A204.1 (cell line): Measurements from ENCODE around the gene GRIN3A.
"Not testable (repeated sequence)": the region's sequence is repeated elsewhere in the genome, so short reads cannot be mapped to it uniquely, and the experiment has no call there.

Experiments
- FAIRE-seq: peaks from 2 replicates; lab custom pipeline; 2012; peaks lifted over from hg19 to GRCh38; lab: Jason Lieb, UNC

The GRIN3A gene

GRCh38 chr9:101632611-101633010, 105.8 kb downstream of the GRIN3A start:
- FAIRE-seq: no peak

DNA sequence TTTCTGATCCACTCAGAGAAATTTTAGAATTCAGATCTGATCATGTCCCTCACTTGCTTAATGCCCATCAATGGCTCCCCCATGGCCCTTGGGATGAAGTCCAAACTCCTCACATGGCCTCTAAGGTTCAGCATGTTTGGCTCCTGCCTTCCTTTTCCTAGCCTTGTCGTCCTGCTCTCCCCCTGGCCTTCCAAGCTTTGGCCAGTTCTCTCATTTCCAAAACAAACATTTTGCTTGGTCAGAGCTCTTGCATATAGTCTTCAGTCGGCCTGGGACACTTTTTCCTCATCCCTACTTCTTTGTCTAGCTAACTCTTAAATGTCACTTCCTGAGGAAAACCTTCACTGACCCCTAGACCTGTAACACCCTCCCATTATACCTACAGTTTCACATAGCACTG, 106.6 kb downstream of the GRIN3A start:
- no peak for FAIRE-seq

DNA sequence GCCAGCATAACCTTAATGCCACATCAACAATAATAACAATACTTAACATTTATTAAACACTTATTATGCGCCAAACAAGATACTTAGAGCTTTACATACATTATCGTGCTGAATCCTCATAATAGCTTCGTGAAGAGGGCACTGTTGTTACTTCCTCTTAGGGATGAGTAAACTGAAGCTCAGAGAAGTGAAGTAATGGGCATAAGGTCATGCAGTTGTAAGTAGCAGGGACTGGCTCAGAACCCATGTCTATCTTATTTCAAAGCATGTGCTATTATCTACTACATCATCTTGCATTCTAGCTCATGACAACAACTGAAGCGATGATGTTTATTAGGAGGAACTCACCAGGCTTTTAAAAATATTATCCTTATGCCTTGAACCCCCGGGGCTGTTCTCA, 108.8 kb downstream of the GRIN3A start:
- FAIRE-seq: no peak

- FAIRE-seq: no peak
Measured at GRCh38 chr9:101628173-101628572, 110.3 kb downstream of the GRIN3A start.

DNA sequence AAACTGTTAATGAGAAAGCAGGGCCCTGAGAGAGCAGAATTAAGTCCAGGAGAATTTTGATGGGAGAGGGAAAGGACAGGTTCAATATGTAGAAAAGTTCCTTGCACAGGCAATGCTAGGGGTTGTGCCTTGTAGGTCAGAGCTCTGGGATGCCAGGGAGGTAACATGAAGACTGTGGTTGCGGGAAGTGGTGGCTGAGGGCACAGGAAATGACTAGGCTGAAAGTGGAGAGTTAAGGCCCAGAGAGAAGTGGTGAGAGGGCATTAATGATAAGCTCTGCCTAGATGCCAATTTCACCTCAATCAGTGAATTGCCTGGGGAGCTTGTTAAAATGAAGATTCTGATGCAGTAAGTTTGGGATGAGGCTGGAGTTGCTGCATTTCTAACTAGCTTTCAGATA, 112.2 kb downstream of the GRIN3A start:
- FAIRE-seq: no peak

DNA sequence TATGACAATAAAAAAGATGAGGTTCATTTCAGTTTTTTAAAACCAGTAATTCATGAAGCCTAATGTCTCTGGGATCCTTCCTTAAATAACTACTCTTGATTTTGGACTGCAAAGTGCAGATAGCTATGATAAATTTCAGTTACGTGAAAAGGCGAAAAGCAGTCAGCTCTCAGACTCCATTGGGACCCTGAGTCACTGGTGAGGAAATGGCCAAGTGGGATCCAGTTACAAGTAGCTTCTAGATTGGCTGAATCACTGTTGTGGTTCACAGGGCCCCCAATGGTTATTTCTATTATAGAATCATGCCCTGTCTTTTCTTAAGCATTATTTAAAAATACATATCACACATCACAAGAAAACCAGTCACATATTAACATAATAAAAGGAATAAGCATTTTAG, 112.6 kb downstream of the GRIN3A start:
- FAIRE-seq: no peak

DNA sequence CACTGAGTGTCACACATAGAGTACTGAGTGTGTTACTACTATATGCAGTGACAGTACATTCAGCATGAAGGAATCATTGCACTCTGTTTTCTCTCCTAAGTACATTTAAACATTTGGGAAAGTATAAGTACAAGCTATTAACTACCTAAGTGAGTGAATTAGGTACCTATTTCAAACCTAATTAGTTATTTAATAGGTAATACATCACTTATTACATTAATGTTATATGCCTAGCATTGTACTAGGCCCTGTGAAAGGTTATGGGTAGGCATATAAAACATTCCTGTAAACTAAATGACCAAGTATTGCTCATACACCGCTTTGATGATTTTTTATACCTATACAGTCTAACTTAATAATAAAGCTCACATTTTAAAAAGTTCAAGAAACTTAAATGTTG, 118.0 kb downstream of the GRIN3A start:
- FAIRE-seq: no peak

GRCh38 chr9:101618698-101619097, 119.7 kb downstream of the GRIN3A start:
- no peak for FAIRE-seq

DNA sequence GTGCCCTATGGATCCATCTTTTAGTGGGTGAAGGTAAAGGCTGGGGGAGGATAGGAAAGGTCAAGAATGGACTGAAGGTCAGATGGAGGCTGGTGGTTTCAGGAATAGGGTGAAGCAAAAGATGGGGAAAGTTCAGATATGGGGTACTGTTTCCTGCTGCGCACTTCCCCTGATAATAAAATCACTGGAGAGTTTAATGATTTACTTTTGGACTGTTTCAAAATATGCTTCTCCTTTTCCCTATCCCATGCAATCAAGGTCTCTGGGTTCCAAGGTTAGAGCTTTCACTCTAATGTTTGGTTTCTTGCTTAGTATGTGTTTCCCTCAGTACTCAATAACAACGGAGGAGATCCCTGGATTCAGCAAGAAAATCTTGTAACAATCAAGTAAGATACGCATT, 132.9 kb downstream of the GRIN3A start:
- FAIRE-seq: no peak

- no peak for FAIRE-seq
Measured at GRCh38 chr9:101604296-101604695, 134.2 kb downstream of the GRIN3A start.

DNA sequence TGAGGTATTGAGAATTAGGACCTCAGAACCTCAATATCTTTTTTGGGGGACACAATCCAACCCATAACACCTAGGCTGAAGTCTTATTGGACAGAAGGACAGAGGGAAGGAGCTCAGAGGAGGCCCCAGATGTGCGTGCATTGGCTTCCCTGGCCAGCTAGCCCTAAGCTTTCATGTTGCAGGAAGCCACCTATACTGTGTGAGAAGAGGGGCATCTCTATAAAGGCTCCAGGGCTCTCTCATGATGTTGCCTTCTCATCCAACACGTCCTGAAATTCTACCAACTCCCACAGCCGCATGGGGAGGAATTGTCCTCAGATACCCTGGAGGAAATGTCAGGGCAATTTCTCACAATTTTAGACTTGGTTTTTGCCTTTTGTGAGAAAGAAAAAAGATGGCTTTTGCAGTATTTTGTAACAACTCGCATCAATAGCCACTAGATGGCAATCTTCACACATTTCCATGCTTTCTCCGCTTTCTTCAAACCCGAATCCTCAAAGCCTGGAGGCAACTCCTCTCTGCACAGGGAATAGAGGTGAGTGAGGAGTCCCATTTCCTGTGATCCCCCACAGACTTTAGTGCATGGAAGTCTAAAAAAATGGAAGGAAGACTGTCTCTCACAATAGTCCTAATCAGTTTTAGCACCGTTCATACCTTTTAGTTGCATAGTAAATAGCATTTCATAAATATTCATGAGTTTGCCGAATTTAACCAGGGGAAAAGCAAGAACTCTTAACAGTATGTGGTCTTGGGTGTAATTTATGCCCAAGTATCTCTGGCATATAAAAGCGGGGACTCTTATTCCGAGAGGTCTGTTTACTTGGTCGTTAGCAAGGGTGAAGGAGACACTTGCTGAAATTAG, 136.3 kb downstream of the GRIN3A start:
- peak; percentile 83 for FAIRE-seq

DNA sequence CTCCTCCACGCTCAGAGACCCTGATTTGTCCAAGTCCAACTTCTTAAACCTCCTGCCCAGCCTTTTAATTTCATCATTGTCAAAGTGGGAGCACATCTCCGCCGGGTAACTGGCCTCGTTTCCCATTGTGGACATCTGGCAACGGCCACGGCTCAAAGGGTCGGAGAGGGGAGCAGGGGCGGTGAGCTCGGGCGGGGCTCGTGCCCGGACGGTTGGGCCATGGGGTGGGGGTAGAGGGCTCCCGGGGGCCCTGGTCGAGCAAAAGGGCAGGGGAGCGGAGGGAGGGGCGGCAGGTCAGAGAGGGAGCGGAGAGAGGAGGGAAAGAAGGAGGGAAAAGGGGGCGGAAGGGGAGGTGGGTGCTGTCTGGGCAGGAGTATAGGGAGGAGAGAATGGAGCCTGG, 143.7 kb downstream of the GRIN3A start, which contains the start of gene PPP3R2:
Gene PPP3R2 (minus strand): TSS at position 174 of the 400 bp plus-strand sequence. CDS start 48 bp downstream, at position 126.
- no peak for FAIRE-seq

DNA sequence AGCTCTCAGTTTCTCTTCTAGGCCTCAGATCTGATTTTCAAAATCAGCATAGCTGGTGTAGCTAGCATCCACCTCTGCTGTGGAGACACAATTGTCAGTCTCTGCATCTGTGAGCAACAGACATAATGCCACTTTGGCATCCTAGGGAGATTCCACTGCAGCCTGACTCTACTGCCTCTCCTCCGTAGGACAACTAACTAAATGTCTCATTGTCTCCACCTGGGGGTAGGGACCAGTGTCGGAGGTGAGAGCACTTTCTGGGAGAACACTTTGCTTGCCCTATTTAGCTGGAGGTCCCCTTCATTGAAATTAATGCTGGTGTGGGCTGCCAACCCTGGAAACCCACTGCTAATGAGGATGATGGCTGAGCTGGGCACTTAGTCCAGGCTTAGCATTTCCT, 145.1 kb downstream of the GRIN3A start:
- FAIRE-seq: no peak

- no peak for FAIRE-seq
Measured at GRCh38 chr9:101592788-101593187, 145.7 kb downstream of the GRIN3A start.

DNA sequence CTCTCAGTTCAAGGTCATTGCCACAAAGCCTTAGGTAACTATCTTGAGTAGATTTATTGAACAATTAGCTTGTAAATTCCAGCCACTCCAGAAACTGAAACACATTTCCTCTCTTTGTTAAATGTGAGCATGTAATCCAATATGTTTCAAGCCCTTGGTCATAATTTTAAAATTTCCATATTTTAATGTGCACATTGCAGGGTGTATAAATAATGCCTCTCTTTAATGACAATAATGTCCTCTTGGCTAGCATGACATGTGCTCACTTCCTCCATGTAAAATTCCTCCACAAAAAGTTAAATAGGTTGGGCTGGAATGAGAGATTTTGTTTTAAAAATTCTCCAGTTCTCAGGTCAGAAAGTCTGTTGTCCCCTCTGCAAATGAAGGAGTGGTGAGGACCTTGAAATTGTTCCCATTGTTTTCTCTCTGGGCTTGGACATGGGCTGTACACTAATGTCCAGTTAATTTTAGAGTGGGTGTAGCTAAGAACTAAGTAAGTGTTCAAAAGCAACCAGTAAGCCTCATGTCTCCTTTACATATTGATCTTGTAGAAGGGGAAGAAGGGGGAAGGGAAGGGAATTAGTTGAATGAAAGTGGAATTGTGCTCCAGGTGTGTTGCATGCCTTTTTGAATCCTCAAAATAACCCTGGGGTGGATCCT, 146.5 kb downstream of the GRIN3A start:
- no peak for FAIRE-seq

- FAIRE-seq: no peak
Measured at GRCh38 chr9:101590901-101591300, 147.5 kb downstream of the GRIN3A start.

DNA sequence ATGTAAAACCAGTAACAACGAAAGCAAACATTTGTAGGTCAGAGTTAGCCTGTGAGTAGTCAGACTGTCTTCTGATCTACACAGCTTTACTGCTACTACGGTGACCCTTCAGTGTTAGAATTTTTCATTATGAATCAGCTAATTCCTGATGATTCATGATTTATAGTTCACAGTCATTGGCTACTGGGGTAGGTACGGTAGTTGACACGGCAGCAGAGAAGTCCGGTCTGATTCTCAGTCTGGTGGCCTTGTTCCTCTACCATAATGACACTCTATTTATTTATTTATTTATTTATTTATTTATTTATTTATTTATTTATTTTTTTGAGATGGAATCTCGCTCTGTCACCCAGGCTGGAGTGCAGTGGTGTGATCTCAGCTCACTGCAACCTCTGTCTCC, 148.4 kb downstream of the GRIN3A start:
- FAIRE-seq: not testable (repeated sequence)

GRCh38 chr9:101587332-101588043, 151.0 kb downstream of the GRIN3A start:
- FAIRE-seq: no peak

DNA sequence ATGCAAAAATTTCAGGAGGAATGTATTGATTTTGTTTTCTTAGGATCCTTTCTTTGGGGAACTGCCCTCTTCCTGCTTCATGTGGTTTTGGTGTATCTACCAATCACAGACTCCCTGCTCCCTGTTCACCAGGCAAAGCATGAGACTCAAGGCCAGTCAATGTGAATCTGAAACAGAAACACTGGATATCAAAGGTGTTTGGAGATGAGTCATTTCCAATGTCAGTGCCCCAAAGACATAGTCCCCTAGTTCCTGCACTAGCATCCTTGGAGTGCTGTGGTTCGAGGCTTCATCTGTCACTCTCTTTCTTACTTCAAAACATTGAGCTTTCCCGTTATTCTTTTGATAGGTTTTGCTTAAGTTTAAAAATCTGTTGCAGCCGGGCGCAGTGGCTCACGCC, 151.8 kb downstream of the GRIN3A start:
- no peak for FAIRE-seq

DNA sequence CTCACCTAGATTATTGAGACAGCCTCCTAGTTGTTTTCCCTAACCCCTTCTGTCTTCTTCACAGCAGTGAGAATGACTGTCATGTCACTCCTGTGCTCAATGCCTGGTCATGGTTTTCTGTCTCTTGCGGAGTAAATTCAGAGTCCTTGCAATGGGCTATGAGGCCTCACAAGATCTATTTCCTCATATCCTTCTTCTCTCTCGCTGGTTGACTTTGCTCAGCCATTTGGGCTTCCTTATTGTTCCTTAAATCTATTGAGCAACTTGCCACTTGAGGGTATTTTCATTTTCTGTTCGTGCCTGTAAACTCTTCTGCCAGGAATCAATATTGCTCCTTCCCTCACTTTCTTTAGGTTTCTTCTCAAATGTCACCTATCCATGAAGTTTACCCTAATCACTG, 152.7 kb downstream of the GRIN3A start:
- FAIRE-seq: no peak

GRCh38 chr9:101582553-101582952, 155.9 kb downstream of the GRIN3A start:
- FAIRE-seq: no peak

GRCh38 chr9:101579711-101580545, 158.5 kb downstream of the GRIN3A start:
- no peak for FAIRE-seq
